GM21529 (cell line): Measurements from ENCODE around the gene GPR3.
"Not testable (repeated sequence)": the region's sequence is repeated elsewhere in the genome, so short reads cannot be mapped to it uniquely, and the experiment has no call there.

Experiments used
- ATAC-seq: cut with Tn5 transposase; IDR thresholded peaks from one replicate; pipeline ENCODE4 v1.9.1; 2021; ENCODE audit not compliant: unreplicated experiment

GPR3 gene

GRCh38 chr1:27377760-27378495, 14.5 kb upstream of the GPR3 start:
- no peak for ATAC-seq

- no peak for ATAC-seq
Observed at GRCh38 chr1:27379564-27380122, 12.8 kb upstream of the GPR3 start.

GRCh38 chr1:27380224-27380623, 12.2 kb upstream of the GPR3 start:
- no peak for ATAC-seq

- no peak for ATAC-seq
Observed at GRCh38 chr1:27380766-27381733, 11.4 kb upstream of the GPR3 start.

GRCh38 chr1:27381969-27382762, 10.3 kb upstream of the GPR3 start:
- ATAC-seq, result no peak

- no peak for ATAC-seq
Observed at GRCh38 chr1:27383039-27383605, 9.3 kb upstream of the GPR3 start, which contains the start of gene CD164L2. TSS of gene CD164L2 (minus strand) at chr1:27383333. CDS start at chr1:27383239, 94 bp downstream.

- no peak for ATAC-seq
Observed at GRCh38 chr1:27383661-27384060, 8.8 kb upstream of the GPR3 start.

GRCh38 chr1:27384797-27385196, 7.6 kb upstream of the GPR3 start:
- ATAC-seq, result not testable (repeated sequence)

- ATAC-seq, result no peak
Observed at GRCh38 chr1:27388337-27389005, 4.0 kb upstream of the GPR3 start.

GRCh38 chr1:27391511-27392095, 819 bp upstream of the GPR3 start:
- no peak for ATAC-seq

- no peak for ATAC-seq
Observed at GRCh38 chr1:27392778-27393635, 585 bp downstream of the GPR3 start.

- no peak for ATAC-seq
Observed at GRCh38 chr1:27393641-27394281, 1.3 kb downstream of the GPR3 start.

GRCh38 chr1:27394282-27394658, 1.8 kb downstream of the GPR3 start:
- ATAC-seq, result no peak

GRCh38 chr1:27394925-27395324, 2.5 kb downstream of the GPR3 start:
- no peak for ATAC-seq

GRCh38 chr1:27395441-27396195, 3.2 kb downstream of the GPR3 start:
- ATAC-seq, result no peak

GRCh38 chr1:27397110-27397509, 4.7 kb downstream of the GPR3 start:
- ATAC-seq, result no peak

GRCh38 chr1:27397749-27398148, 5.3 kb downstream of the GPR3 start:
- no peak for ATAC-seq
